ENCODE measurements around the gene EFEMP2. TPM values are rescaled to one million over a fixed set of nuclear protein-coding genes. Genes with fewer than 3 reads are reported as not detected.

EFEMP2 gene
- total and polyA plus RNA-seq, 10 of the 15 experiments (the other 5 are each of a cell fraction or from before 2014, with no cell fraction given) = 0.24 to 13.2 (median 1.3) TPM; not detected in 1

DNA sequence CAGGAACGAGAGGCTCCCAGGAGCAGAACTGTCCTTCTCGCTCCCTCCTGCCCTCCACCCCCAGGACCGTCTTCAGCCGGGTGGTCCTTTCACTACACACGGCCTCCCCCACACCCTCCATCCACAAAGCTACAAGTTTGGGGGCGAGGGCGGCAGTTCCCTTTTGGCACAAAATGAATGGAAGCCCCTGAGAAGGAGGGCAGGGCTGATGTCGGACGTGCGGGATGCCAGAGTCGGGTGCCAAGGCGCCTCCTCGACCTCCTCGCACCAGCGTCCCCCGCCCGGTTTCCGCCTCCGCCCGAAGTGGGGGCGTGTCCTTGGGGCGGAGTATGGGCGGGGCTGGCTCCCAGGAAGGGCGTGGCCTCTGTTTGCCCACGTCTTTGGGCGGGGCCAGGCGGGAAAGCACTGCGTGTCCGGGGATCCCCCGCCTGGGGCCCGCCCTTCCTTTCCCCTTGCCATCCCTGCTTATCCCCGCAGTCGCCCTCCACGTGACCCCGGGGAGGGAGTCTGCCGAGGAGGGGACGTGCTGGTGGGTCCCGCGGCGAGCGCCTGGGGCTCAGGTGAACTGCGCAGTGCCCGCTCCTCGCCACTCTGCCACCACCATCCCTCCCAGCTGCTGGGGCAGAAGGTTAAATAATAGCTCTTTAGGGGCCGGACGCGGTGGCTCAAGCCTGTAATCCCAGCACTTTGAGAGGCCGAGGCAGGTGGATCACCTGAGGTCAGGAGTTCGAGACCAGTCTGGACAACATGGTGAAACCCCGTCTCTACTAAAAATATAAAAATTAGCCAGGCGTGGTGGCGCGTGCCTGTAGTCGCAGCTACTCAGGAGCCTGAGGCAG, 937 bp upstream of the EFEMP2 start (continued):
- TF ChIP-seq LARP7 (IDR thresholded peaks at IDR 0.05) = peak; percentile 14; the same call in 1 of the 2 replicates

- TF ChIP-seq KAT2A (conservative IDR thresholded peaks at IDR 0.05; ENCODE audit: control insufficient read depth, low read depth, low read length) (no peak), MEF2B (IDR thresholded peaks at IDR 0.05; ENCODE audit: partially characterized antibody, poor library complexity, severe bottlenecking) (no peak), ZNF217 (IDR thresholded peaks at IDR 0.05) (no peak), SUPT20H (IDR thresholded peaks at IDR 0.05; ENCODE audit: borderline replicate concordance, control insufficient read depth, low read depth, low read length) (no peak), FOXK2 (IDR thresholded peaks at IDR 0.05) (no peak), SMAD1 (IDR thresholded peaks at IDR 0.05; ENCODE audit: low read depth, partially characterized antibody) (no peak), BCL11A (IDR thresholded peaks at IDR 0.05; ENCODE audit: low read depth, low read length) (no peak), NFYA (IDR thresholded peaks at IDR 0.05; ENCODE audit: borderline replicate concordance, low read depth, low read length) (no peak), ZNF384 (IDR thresholded peaks at IDR 0.05; ENCODE audit: borderline replicate concordance, low read depth, low read length) (no peak), IKZF1 (conservative IDR thresholded peaks at IDR 0.05) (no peak), LARP7 (IDR thresholded peaks at IDR 0.05) (no peak), TCF12 (IDR thresholded peaks at IDR 0.05; ENCODE audit: low read depth, low read length) (no peak), MAX (IDR thresholded peaks at IDR 0.05; ENCODE audit: low read depth, low read length) (no peak), ZNF274 (IDR thresholded peaks at IDR 0.05; ENCODE audit: insufficient read depth, insufficient read length) (no peak), RCOR1 (conservative IDR thresholded peaks at IDR 0.05; ENCODE audit: low read depth, low read length) (no peak)
- TF ChIP-seq, protein P1, sequence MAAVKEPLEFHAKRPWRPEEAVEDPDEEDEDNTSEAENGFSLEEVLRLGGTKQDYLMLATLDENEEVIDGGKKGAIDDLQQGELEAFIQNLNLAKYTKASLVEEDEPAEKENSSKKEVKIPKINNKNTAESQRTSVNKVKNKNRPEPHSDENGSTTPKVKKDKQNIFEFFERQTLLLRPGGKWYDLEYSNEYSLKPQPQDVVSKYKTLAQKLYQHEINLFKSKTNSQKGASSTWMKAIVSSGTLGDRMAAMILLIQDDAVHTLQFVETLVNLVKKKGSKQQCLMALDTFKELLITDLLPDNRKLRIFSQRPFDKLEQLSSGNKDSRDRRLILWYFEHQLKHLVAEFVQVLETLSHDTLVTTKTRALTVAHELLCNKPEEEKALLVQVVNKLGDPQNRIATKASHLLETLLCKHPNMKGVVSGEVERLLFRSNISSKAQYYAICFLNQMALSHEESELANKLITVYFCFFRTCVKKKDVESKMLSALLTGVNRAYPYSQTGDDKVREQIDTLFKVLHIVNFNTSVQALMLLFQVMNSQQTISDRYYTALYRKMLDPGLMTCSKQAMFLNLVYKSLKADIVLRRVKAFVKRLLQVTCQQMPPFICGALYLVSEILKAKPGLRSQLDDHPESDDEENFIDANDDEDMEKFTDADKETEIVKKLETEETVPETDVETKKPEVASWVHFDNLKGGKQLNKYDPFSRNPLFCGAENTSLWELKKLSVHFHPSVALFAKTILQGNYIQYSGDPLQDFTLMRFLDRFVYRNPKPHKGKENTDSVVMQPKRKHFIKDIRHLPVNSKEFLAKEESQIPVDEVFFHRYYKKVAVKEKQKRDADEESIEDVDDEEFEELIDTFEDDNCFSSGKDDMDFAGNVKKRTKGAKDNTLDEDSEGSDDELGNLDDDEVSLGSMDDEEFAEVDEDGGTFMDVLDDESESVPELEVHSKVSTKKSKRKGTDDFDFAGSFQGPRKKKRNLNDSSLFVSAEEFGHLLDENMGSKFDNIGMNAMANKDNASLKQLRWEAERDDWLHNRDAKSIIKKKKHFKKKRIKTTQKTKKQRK (IDR thresholded peaks at IDR 0.05; ENCODE audit: low read depth, low read length) = no peak
- CTCF ChIA-PET = interaction anchor here (1.8 to 4.5 kb wide), 4 partner anchors 12 to 19 kb away, joined by 7 to 41 read pairs (median 15); partner anchors contain the start of genes CCDC85B, CFL1, FIBP and MUS81
- intact Hi-C loops (cut with micrococcal nuclease; ENCODE audit: unreplicated experiment) = no loop called here
- H3K9ac ChIP-seq (ENCODE audit: control insufficient read depth, insufficient read depth, low read length) = no peak overlapping the region
- no peaks in the 10 kb centered on the region for H3K27me3 ChIP-seq (replicated peaks in 1 of 2; ENCODE audit: control insufficient read depth in 2 of 2, insufficient read depth in 2 of 2, low read length in 1 of 2)
- peaks cover 4 to 5% of the 10 kb centered on the region in 2 experiments; a peak in 3 of 4 replicates for H3K36me3 ChIP-seq (ENCODE audit: control insufficient read depth in 2 of 2, insufficient read depth in 2 of 2, low read length in 1 of 2)
- in situ Hi-C loops (cut with MboI) = loop anchor here (25.0 kb wide), 1 partner anchor 1635 kb away; the partner anchor contains the start of genes DNAJC4, FKBP2, NUDT22 and PPP1R14B
- no peak overlapping the region for H3K4me3 ChIP-seq
- SMC1A ChIA-PET (ENCODE audit: uncharacterized antibody, unreplicated experiment) = interaction anchor here (1.4 to 1.5 kb wide), 2 partner anchors 12 to 18 kb away, joined by 4 to 6 read pairs; partner anchors contain the start of genes CCDC85B and MUS81
- no peak overlapping the region for H3K27ac ChIP-seq (ENCODE audit: control insufficient read depth, insufficient read depth)
- RAD21 ChIA-PET (ENCODE audit: unreplicated experiment) = interaction anchor here (0.6 to 1.3 kb wide), 3 partner anchors 12 to 117 kb away, joined by 3 to 5 read pairs (median 3); partner anchors contain the start of gene MUS81
- no TSS peak for BruUV-seq (replicated peaks)
- ATAC-seq (no peak), DNase-seq (ENCODE audit: low read depth, low spot score) (no peak), FAIRE-seq (no peak)
- no peaks in the 10 kb centered on the region for H3K79me2 ChIP-seq (ENCODE audit: control insufficient read depth, insufficient read depth, low read length)
- no peak overlapping the region for H2AFZ ChIP-seq (ENCODE audit: control insufficient read depth, low read depth, low read length)
- POLR2A ChIA-PET = interaction anchor here (0.5 to 4.5 kb wide), 5 partner anchors 11 to 199 kb away, joined by 3 to 44 read pairs (median 4); partner anchors contain the start of genes CCDC85B, FIBP and MUS81
- H3K4me1 ChIP-seq (ENCODE audit: control insufficient read depth, insufficient read depth, low read length) = peaks cover 11% of the 10 kb centered on the region
- 70% methylated on average over 23 of the region's 26 CpGs for WGBS (ENCODE audit: insufficient coverage, insufficient replicate concordance, low lambda C conversion rate, missing lambda C conversion rate)
- no peaks in the 10 kb centered on the region for H4K20me1 ChIP-seq (ENCODE audit: control insufficient read depth, insufficient read depth)
- no peak overlapping the region for H3K4me2 ChIP-seq (ENCODE audit: control insufficient read depth, insufficient read depth)
- no peaks in the 10 kb centered on the region for H3K9me3 ChIP-seq (replicated peaks; ENCODE audit: control insufficient read depth, insufficient read depth, low read length)
Observed at GRCh38 chr11:65871811-65872548, 620 bp downstream of the EFEMP2 start.

All from GM12878 (cell line).